NCI-H345 (cell line): ENCODE data around the gene SEC23B.

Experiments used
- DNase-seq: peaks from one replicate; lab custom pipeline; 2025; lab: John Stamatoyannopoulos, UW

The SEC23B gene

GRCh38 chr20:18588574-18588933 is 80.8 kb downstream of the SEC23B start:
- peak; percentile 69 for DNase-seq

DNA sequence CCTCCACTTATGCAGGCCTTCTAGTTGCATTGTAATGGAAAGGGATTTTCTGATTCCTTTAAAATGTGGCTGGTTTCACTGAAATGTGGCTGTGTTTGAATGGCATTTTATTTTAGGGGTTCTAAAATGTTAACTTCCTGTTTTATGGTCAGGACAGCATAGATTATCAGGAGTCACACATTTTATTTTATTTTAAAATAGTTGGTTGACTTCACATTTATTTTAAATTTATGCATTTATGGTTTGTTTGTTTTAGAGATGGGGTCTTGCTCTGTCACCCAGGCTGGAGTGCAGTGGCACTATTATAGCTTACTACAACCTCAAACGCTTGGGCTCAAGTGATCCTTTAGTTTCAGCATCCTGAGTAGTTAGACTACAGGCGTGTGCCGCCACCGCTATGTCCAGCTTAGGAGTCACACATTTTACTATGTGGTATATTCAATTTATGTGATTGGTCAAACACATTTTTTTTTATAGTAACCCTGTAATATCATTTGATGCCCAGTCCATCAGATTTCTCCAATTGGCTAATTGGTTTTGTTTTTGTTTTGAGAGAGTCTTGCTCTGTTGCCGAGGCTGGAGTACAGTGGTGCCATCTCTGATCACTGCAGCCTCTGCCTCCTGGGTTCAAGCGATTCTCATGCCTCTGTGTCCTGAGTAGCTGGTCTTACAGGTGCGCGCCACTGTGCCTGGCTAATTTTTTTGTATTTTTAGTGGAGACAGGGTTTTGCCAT is 82.4 kb downstream of the SEC23B start:
- DNase-seq: no peak

DNA sequence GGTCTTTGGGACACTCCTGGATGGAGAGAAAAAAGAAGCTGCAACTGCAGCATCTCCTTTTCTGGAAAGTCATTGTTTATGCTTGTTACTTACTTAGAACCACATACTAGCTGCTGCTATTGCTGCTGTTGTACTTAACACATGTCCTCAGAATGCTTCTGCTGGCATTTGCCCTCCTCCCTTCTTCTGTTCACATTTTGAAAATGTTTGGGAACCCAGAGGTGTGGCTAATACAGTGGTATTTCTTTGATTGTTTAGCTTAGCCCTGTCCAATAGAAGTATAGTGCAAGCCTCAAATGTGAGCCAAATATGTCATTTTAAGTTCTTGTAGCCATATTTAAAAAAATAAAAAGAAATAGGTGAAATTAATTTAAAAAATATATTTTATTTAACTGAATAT is 88.5 kb downstream of the SEC23B start:
- no peak for DNase-seq

- DNase-seq: no peak
These were observed 102.0 kb downstream of the SEC23B start for GRCh38 chr20:18609741-18610140.
